GM21423 (cell line): ENCODE data around the gene SH3RF2.
"Not testable (repeated sequence)": the region's sequence is repeated elsewhere in the genome, so short reads cannot be mapped to it uniquely, and the experiment has no call there.

ENCODE experiments used
- ATAC-seq: cut with Tn5 transposase; IDR thresholded peaks from one replicate; pipeline ENCODE4 v1.9.1; 2021; ENCODE audit warnings: mild to moderate bottlenecking, moderate library complexity; ENCODE audit not compliant: unreplicated experiment

The SH3RF2 gene

DNA sequence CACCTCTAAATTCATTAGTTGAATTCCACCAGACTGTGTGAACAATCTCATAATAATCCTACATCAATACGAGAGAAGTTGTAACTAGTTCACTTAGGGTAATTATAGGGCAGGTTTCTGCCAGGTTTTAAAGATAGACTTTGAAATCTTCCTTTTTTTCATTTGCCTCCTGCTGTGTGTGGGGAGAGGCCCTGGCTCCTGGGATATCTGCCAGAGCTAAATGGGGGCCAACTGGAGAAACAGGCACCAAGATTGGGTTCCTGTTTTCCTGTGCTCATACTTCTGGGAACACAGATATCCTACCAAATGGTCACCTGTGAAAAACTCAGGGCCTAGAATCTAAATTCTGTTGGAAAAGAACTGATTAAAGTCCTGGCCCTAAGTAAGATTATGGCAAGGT lies 42.3 kb downstream of the SH3RF2 start:
- ATAC-seq, result no peak

GRCh38 chr5:145979270-145980223 lies 43.2 kb downstream of the SH3RF2 start:
- no peak for ATAC-seq

DNA sequence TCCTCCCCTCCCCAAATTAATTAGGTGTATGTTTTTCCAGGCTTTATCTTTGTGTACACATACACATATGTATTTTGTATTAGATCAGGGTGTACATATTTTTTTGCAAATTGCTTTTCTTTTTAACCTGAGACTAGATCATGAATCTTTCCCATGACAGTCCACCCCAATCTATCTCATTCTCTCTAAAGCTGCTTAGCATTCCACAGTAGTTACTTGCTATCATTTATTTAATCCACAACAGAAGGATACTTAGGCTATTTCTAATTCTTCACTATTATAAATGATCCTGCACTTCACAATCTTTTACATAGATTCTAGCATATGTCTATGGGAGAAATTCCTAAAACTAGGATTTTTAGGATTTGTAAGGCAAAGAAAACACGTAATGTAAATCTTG lies 43.9 kb downstream of the SH3RF2 start:
- no peak for ATAC-seq

GRCh38 chr5:145980718-145981117 lies 44.3 kb downstream of the SH3RF2 start:
- ATAC-seq, result no peak

- ATAC-seq, result no peak
These were observed 45.5 kb downstream of the SH3RF2 start for GRCh38 chr5:145981589-145982571.

- no peak for ATAC-seq
These were observed 46.4 kb downstream of the SH3RF2 start for GRCh38 chr5:145982572-145983318.

DNA sequence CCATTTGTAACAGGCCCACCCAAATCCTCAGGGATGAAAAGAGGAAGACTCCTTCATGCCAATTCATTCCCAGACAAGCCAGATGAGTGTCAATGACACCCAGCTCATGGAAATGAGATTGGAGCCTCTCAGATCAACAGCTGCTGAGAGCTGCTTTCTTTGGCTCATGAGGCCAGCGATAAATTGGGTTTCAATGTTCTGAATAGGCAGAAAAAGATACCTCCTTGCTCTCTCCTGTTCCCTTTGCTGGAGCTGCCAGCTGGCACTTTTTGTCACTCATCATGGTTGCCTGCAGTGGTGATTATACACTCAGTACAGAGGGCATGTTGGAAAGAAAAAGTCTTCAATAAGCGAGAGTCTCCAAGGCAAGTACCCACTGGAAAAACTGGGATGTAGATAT lies 47.1 kb downstream of the SH3RF2 start:
- ATAC-seq, result no peak

GRCh38 chr5:145984072-145984471 lies 47.7 kb downstream of the SH3RF2 start:
- ATAC-seq, result no peak

DNA sequence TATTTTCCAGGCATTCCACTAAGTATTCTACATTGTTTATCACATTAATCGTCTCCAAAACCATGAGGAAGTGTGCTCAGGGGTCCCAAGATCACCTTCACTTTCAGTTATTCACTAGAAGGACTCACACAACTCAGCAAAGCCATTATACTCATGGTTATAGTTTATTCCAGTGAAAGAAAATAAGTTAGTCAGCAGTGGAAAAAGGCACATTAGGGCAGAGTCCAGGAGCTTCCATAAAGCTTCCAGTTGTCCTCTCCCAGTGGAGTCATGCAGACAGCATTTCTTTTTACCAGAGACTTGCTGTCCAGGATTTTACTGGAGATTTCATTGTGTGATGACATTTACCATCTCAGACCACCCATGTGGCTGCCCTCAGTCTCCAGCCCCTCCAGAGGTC lies 51.5 kb downstream of the SH3RF2 start:
- ATAC-seq, result no peak

GRCh38 chr5:145988993-145989392 lies 52.6 kb downstream of the SH3RF2 start:
- ATAC-seq, result no peak

- ATAC-seq, result no peak
These were observed 53.0 kb downstream of the SH3RF2 start for GRCh38 chr5:145989428-145989827.

DNA sequence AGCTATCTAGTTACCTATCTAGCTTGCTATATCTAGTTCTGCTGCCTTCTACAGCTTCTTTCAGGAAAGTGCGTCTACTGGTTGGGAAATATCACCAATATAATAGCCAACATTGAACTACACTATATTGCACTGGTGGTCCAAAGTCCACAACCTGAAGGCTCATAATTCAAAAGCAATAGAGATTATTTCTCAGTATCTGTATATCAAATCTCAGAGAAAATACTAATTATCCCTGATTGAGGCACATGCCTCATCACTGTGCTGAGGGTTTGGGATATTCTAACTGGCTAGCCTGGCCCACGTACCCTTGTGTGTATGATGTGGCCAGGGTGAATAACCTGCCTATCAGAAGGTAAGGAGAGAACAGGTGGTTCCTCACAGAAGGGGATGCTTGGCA lies 53.8 kb downstream of the SH3RF2 start:
- ATAC-seq, result no peak

DNA sequence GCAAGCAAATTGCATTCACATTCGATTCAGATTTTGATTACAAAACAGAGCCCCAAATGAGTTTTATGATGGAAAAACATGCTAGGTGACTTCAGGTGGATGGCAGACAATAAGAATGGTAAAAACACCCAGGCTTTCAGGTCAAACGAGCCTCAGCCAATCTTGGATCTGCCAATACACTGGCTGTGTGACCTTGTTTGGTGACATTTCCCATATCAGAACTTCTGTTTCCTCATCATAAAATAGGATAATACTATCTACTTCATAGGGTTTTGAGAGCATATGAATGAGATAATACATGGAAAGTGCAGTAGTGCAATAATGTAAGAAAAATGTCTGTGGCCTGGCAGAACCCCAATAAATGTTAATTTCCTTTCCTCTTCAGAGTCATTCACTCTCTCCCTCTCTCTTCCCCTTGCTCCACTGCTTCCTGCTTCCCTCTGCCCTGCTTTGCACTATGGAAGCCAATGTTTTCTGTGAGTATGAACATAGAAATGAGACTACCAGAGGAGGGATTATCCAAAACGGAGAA lies 54.7 kb downstream of the SH3RF2 start:
- no peak for ATAC-seq

DNA sequence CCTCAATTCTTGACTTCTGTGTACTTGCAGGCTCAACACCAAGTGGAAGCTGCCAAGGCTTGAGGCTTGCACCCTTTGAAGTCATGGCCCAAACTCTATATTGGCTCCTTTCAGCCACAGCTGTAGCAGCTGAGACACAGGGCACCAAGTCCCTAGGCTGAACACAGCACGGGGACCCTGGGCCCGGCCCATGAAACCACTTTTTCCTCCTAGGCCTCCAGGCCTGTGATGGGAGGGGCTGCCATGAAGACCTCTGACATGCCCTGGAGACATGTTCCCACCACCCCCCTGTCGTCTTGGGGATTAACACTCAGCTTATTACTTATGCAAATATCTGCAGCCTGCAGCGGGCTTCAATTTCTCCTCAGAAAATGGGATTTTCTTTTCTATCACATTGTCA lies 57.2 kb downstream of the SH3RF2 start:
- ATAC-seq, result not testable (repeated sequence)

DNA sequence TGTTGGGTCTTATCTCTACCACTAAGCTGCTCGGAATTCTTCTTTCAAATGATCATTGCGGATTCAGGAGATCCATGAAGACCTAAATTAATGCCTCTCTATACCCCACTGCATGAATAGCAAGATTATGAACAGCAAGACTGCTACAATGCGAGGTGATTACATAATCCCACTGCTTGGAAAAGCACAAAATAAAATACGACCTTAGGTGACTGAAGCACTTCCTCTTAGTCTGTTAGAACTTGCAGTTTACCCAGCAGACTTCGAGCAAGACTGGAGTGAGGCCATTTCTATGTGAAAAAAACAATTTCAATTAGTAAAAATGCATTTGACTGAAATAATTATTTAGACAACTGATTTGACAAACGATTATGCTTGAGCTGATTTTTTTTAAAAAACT lies 59.8 kb downstream of the SH3RF2 start:
- no peak for ATAC-seq

DNA sequence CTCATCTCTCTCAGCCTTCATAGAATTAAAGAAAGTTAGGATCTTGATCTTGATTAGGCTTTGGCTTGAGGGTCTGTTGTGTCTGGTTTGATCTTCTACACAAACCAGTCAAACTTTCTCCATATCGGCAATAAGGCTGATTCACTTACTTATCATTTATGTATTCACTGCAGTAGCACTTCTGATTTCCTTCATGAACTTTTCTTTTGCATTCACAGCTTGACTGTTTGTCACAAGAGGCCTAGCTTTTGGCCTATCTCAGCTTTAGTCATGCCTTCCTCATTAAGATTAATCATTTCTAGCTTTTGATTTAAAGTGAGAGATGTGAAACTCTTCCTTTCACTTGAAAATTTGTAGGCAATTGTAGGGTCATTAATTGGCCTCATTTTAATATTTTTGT lies 62.8 kb downstream of the SH3RF2 start:
- ATAC-seq, result no peak

- no peak for ATAC-seq
These were observed 63.7 kb downstream of the SH3RF2 start for GRCh38 chr5:146000072-146000471.

DNA sequence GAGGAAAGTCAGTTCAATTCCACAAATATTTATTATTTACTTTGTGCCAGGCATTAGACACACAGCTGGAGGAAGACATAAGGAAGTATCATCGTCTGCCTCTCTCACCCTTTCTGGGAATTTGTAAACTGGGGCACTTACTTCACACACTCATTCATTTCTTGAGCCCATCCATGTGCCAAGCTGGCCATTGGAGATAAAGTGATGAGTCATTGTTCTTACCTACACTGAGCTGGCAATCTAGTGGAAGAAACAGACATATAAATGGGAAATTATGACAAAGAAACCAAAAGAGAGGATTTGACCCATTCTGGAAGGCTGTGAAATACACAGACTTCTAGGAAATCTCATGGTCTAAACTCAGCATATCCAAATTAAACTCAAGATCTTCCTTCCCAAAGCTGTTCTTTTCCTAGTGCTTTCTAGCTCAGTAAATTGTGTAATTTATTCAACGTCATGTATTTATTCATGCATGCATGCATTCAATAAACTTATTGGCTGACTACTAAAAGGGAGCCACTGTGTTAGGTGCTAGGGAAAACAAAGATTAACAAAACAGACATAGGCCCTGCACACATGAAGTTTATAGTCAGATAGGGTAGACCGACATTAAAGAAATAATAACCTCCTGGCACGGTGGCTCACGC lies 65.3 kb downstream of the SH3RF2 start:
- ATAC-seq, result no peak

- ATAC-seq, result no peak
These were observed 66.1 kb downstream of the SH3RF2 start for GRCh38 chr5:146002491-146002890.

GRCh38 chr5:146003852-146004251 lies 67.5 kb downstream of the SH3RF2 start:
- no peak for ATAC-seq
